Type B pancreatic cell (in vitro differentiated cells): ENCODE measurements around the gene ELP1. TPM values are rescaled to one million over a fixed set of nuclear protein-coding genes. Genes with fewer than 3 reads are reported as not detected.

ENCODE experiments used
- DNase-seq: peaks from one replicate; pipeline ENCODE4 v3.0.0; 2021; ENCODE audit warnings: mixed read lengths; ENCODE audit not compliant: unreplicated experiment; ENCODE audit errors: extremely low spot score
- H3K27ac Mint-ChIP-seq: 2 replicates; pipeline ENCODE4 v1.8.0; 2021; ENCODE audit warnings: mild to moderate bottlenecking, mixed read lengths
- H3K27me3 Mint-ChIP-seq: 2 replicates; pipeline ENCODE4 v1.8.0; 2021; ENCODE audit warnings: mixed read lengths
- H3K36me3 Mint-ChIP-seq: 2 replicates; pipeline ENCODE4 v1.8.0; 2021; ENCODE audit warnings: mixed read lengths
- H3K4me1 Mint-ChIP-seq: one replicate; pipeline ENCODE4 v1.8.0; 2021; ENCODE audit warnings: mixed read lengths; ENCODE audit not compliant: unreplicated experiment
- H3K4me3 Mint-ChIP-seq: 2 replicates; pipeline ENCODE4 v1.8.0; 2021; ENCODE audit warnings: mild to moderate bottlenecking, mixed read lengths
- H3K9me3 Mint-ChIP-seq: 2 replicates; pipeline ENCODE4 v1.8.0; 2021; ENCODE audit warnings: mixed read lengths
- CTCF ChIP-seq: fragments of 200-600 bp; sonication (generic); conservative IDR thresholded peaks from 2 replicates; pipeline ENCODE4 v1.5.0; 2021; ENCODE audit warnings: antibody characterized with exemption, mild to moderate bottlenecking
- total RNA-seq: library from RNA; stranded (reverse); gene quantifications from 2 replicates; pipeline ENCODE4 v1.2.1, GENCODE V29; 2021; ENCODE audit warnings: low replicate concordance

Gene ELP1
- total RNA-seq, 1 donor from 2014 or later, result 42.5 TPM

- Mint-ChIP-seq H3K4me3 (no peak overlapping the region), H3K27ac (peak overlapping the region; percentile 30), H3K36me3 (peaks cover 49% of the 10 kb centered on the region), H3K9me3 (peaks cover 11% of the 10 kb centered on the region), H3K4me1 (peaks cover 11% of the 10 kb centered on the region), H3K27me3 (no peaks in the 10 kb centered on the region)
- DNase-seq, result no peak
- no peak for TF ChIP-seq CTCF
Measured at GRCh38 chr9:108869092-108869725, 64.7 kb downstream of the ELP1 start.

- Mint-ChIP-seq H3K4me1 (peaks cover 11% of the 10 kb centered on the region), H3K9me3 (peaks cover 11% of the 10 kb centered on the region), H3K27me3 (no peaks in the 10 kb centered on the region), H3K27ac (no peak overlapping the region), H3K36me3 (peaks cover 42% of the 10 kb centered on the region), H3K4me3 (no peak overlapping the region)
- no peak for TF ChIP-seq CTCF
- DNase-seq, result no peak
Measured at GRCh38 chr9:108867829-108868228, 66.1 kb downstream of the ELP1 start.

- Mint-ChIP-seq H3K4me1 (peaks cover 11% of the 10 kb centered on the region), H3K36me3 (peaks cover 40% of the 10 kb centered on the region), H3K27me3 (no peaks in the 10 kb centered on the region), H3K27ac (no peak overlapping the region), H3K9me3 (peaks cover 11% of the 10 kb centered on the region), H3K4me3 (no peak overlapping the region)
- DNase-seq, result no peak
- TF ChIP-seq CTCF, result no peak
Measured at GRCh38 chr9:108867116-108867515, 66.8 kb downstream of the ELP1 start.

- H3K9me3 Mint-ChIP-seq, result peaks cover 6% of the 10 kb centered on the region
- DNase-seq, result no peak
- H3K4me1 Mint-ChIP-seq, result peaks cover 11% of the 10 kb centered on the region
- H3K27ac Mint-ChIP-seq, result no peak overlapping the region
- no peak for TF ChIP-seq CTCF
- no peaks in the 10 kb centered on the region for H3K27me3 Mint-ChIP-seq
- H3K4me3 Mint-ChIP-seq, result no peak overlapping the region
- peaks cover 29% of the 10 kb centered on the region for H3K36me3 Mint-ChIP-seq
Measured at GRCh38 chr9:108866001-108866420, 67.9 kb downstream of the ELP1 start.

GRCh38 chr9:108865037-108865436 is 68.9 kb downstream of the ELP1 start:
- Mint-ChIP-seq H3K4me3 (no peak overlapping the region), H3K27ac (no peak overlapping the region), H3K36me3 (peaks cover 21% of the 10 kb centered on the region), H3K4me1 (peaks cover 11% of the 10 kb centered on the region), H3K27me3 (no peaks in the 10 kb centered on the region), H3K9me3 (peaks cover 6% of the 10 kb centered on the region)
- no peak for TF ChIP-seq CTCF
- DNase-seq, result no peak
